HepG2 (cell line): ENCODE data around the gene WDR93.

ENCODE experiments used
- CEBPZ ChIP-seq: IDR thresholded peaks from 2 replicates; pipeline ENCODE4 v1.6.1; 2012; ENCODE audit warnings: low read length, improper control_type of control experiment
- CTCF ChIP-seq: sonication (generic); formaldehyde crosslinking; IDR thresholded peaks from 2 replicates; pipeline ENCODE4 v1.5.0; 2020; ENCODE audit warnings: mild to moderate bottlenecking, missing genetic modification reagents, moderate library complexity
- ELF4 ChIP-seq: sonication (generic); formaldehyde crosslinking; IDR thresholded peaks from 2 replicates; pipeline ENCODE4 v1.5.0; 2020; ENCODE audit warnings: missing genetic modification reagents, mild to moderate bottlenecking, moderate library complexity, borderline replicate concordance
- EZH2 ChIP-seq: conservative IDR thresholded peaks from 2 replicates; pipeline ENCODE4 v1.6.1; 2012; ENCODE audit warnings: mild to moderate bottlenecking, low read depth, low read length, moderate library complexity
- MAFG ChIP-seq: sonication (generic); formaldehyde crosslinking; IDR thresholded peaks from 2 replicates; pipeline ENCODE4 v1.5.1; 2020; ENCODE audit warnings: mild to moderate bottlenecking, missing genetic modification reagents
- POLR2AphosphoS5 ChIP-seq: IDR thresholded peaks from 2 replicates; pipeline ENCODE4 v1.6.1; 2012; ENCODE audit warnings: low read depth, low read length
- STAT5B ChIP-seq: sonication (generic); formaldehyde crosslinking; IDR thresholded peaks from 2 replicates; pipeline ENCODE4 v1.4.0; 2020; ENCODE audit warnings: missing genetic modification reagents
- SUZ12 ChIP-seq: fragments of 150-350 bp; IDR thresholded peaks from 2 replicates; pipeline ENCODE4 v1.6.1; 2014; ENCODE audit warnings: low read depth, low read length
- ZBTB33 ChIP-seq: sonication (generic); formaldehyde crosslinking; IDR thresholded peaks from 2 replicates; pipeline ENCODE4 v1.4.0; 2020; ENCODE audit warnings: missing genetic modification reagents
- ZNF230 ChIP-seq: sonication (generic); formaldehyde crosslinking; IDR thresholded peaks from 2 replicates; pipeline ENCODE4 v1.4.0; 2020; ENCODE audit warnings: mild to moderate bottlenecking, missing genetic modification reagents
- ZNF496 ChIP-seq: sonication (generic); formaldehyde crosslinking; IDR thresholded peaks from 2 replicates; pipeline ENCODE4 v1.8.1; 2023; ENCODE audit warnings: mild to moderate bottlenecking, moderate library complexity, missing genetic modification reagents; ENCODE audit not compliant: insufficient replicate concordance

GRCh38 chr15:89677381-89677780 is 13.2 kb upstream of the WDR93 start:
- no peak for TF ChIP-seq ZNF496 (CRISPR knock-in tag)
- no peak for TF ChIP-seq CTCF (CRISPR knock-in tag)
- no peak for TF ChIP-seq SUZ12
- no peak for TF ChIP-seq POLR2AphosphoS5
- TF ChIP-seq STAT5B (CRISPR knock-in tag), result no peak
- no peak for TF ChIP-seq ELF4 (CRISPR knock-in tag)
- no peak for TF ChIP-seq CEBPZ
- no peak for TF ChIP-seq ZNF230 (CRISPR knock-in tag)
- no peak for TF ChIP-seq EZH2
- no peak for TF ChIP-seq ZBTB33 (CRISPR knock-in tag)
- TF ChIP-seq MAFG (CRISPR knock-in tag), result no peak
